ENCODE results near the gene PARD3. TPM values are rescaled to one million over a fixed set of nuclear protein-coding genes. Genes with fewer than 3 reads are reported as not detected.

PARD3 gene
- total RNA-seq, 4 donors from 2014 or later: 98.9 to 122 (median 105) TPM

- intact Hi-C loops (cut with DNase I): no loop called here
- Histone ChIP-seq H3K27me3 (no peaks in the 10 kb centered on the region), H3K27ac (replicated peaks in 1 of 4) (no peak overlapping the region), H3K4me3 (no peak overlapping the region), H3K4me1 (peaks cover 0 to 26% (median 8%) of the 10 kb centered on the region in 4 donors), H3K36me3 (no peaks in the 10 kb centered on the region), H3K9me3 (no peaks in the 10 kb centered on the region)
- DNase-seq (ENCODE audit: extremely low spot score): no peak
- no peak for TF ChIP-seq POLR2AphosphoS5 (IDR thresholded peaks at IDR 0.05)
- TF ChIP-seq, protein P1, sequence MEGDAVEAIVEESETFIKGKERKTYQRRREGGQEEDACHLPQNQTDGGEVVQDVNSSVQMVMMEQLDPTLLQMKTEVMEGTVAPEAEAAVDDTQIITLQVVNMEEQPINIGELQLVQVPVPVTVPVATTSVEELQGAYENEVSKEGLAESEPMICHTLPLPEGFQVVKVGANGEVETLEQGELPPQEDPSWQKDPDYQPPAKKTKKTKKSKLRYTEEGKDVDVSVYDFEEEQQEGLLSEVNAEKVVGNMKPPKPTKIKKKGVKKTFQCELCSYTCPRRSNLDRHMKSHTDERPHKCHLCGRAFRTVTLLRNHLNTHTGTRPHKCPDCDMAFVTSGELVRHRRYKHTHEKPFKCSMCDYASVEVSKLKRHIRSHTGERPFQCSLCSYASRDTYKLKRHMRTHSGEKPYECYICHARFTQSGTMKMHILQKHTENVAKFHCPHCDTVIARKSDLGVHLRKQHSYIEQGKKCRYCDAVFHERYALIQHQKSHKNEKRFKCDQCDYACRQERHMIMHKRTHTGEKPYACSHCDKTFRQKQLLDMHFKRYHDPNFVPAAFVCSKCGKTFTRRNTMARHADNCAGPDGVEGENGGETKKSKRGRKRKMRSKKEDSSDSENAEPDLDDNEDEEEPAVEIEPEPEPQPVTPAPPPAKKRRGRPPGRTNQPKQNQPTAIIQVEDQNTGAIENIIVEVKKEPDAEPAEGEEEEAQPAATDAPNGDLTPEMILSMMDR (IDR thresholded peaks at IDR 0.05): no peak
- no peak for TF ChIP-seq EP300 (IDR thresholded peaks at IDR 0.05)
- no peak for TF ChIP-seq POLR2A (IDR thresholded peaks at IDR 0.05; ENCODE audit: low read depth)
- WGBS: 95% methylated on average over 5 of the region's 5 CpGs
Measured at GRCh38 chr10:34681933-34682332, 133.2 kb downstream of the PARD3 start.

- Histone ChIP-seq H3K9me3 (no peaks in the 10 kb centered on the region), H3K27me3 (no peaks in the 10 kb centered on the region), H3K36me3 (no peaks in the 10 kb centered on the region), H3K27ac (replicated peaks in 1 of 4) (no peak overlapping the region), H3K4me3 (no peak overlapping the region), H3K4me1 (peaks cover 0 to 15% (median 6%) of the 10 kb centered on the region in 4 donors)
- intact Hi-C loops (cut with DNase I): no loop called here
- WGBS: 87% methylated on average over 8 of the region's 8 CpGs
- DNase-seq (ENCODE audit: extremely low spot score): no peak
- TF ChIP-seq POLR2AphosphoS5 (IDR thresholded peaks at IDR 0.05) (no peak), EP300 (IDR thresholded peaks at IDR 0.05) (no peak)
- TF ChIP-seq, protein P1 (IDR thresholded peaks at IDR 0.05): no peak
Measured at GRCh38 chr10:34679177-34679576, 135.9 kb downstream of the PARD3 start.

DNA sequence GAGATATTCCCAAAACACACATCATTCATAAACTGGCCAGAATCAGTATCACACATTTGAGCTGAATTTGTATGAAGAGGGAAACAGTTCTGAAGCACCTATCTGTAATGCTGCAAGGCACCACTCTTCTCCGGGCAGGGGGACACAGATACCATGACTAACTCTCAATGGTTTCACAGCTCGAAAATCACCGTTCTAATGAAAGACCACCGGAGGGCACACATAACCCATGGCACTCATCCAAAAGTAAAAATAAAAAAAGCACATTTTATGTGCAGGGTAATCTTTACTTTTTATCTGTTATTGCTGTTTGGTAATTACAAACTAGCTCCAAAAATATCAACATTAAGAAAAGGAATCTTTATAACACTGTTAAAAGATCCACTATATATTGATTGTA is 137.5 kb downstream of the PARD3 start:
- no peak overlapping the region for H3K27ac ChIP-seq (replicated peaks in 1 of 4)
- H3K9me3 ChIP-seq: no peaks in the 10 kb centered on the region
- TF ChIP-seq EP300 (IDR thresholded peaks at IDR 0.05) (no peak), POLR2A (IDR thresholded peaks at IDR 0.05; ENCODE audit: low read depth) (no peak)
- intact Hi-C loops (cut with DNase I): no loop called here
- H3K36me3 ChIP-seq: no peaks in the 10 kb centered on the region
- 81% methylated on average over 4 of the region's 4 CpGs for WGBS
- H3K4me1 ChIP-seq: peaks cover 0 to 22% (median 12%) of the 10 kb centered on the region in 4 donors
- no peak overlapping the region for H3K4me3 ChIP-seq
- no peak for DNase-seq (ENCODE audit: extremely low spot score)
- H3K27me3 ChIP-seq: no peaks in the 10 kb centered on the region

GRCh38 chr10:34677132-34677531 is 138.0 kb downstream of the PARD3 start:
- TF ChIP-seq, protein P1 (IDR thresholded peaks at IDR 0.05): no peak
- TF ChIP-seq POLR2AphosphoS5 (IDR thresholded peaks at IDR 0.05) (no peak), POLR2A (IDR thresholded peaks at IDR 0.05; ENCODE audit: low read depth) (no peak), EP300 (IDR thresholded peaks at IDR 0.05) (no peak)

DNA sequence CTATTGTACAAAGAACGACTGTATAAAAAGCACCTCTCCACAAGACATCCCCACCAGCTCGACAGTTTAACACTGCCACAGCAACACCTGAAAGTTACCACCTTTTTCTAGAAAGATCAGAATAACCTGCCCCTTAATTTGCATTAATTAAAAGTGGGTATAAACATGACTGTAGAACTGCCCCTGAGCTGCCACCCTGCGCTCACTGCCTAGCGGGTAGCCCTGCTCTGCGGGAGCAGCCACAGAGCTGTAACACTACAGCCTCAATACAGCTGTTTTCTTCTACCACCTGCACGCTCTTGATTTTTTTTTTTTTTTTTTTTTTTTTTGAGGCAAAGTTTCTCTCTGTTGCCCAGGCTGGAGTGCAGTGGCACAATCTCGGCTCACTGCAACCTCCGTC is 140.9 kb downstream of the PARD3 start:
- H3K4me3 ChIP-seq: no peak overlapping the region
- H3K27ac ChIP-seq (replicated peaks in 1 of 4): no peak overlapping the region
- 98% methylated on average over 8 of the region's 8 CpGs for WGBS
- no peaks in the 10 kb centered on the region for H3K27me3 ChIP-seq
- no peaks in the 10 kb centered on the region for H3K36me3 ChIP-seq
- TF ChIP-seq, protein P1 (IDR thresholded peaks at IDR 0.05): no peak
- no peak for DNase-seq (ENCODE audit: extremely low spot score)
- intact Hi-C loops (cut with DNase I): no loop called here
- peaks cover 0 to 29% (median 12%) of the 10 kb centered on the region in 4 donors for H3K4me1 ChIP-seq
- H3K9me3 ChIP-seq: no peaks in the 10 kb centered on the region

More at GRCh38 chr10:34677132-34677531, 138.0 kb downstream of the PARD3 start:
- Histone ChIP-seq H3K9me3 (no peaks in the 10 kb centered on the region), H3K4me1 (peaks cover 0 to 26% (median 12%) of the 10 kb centered on the region in 4 donors), H3K36me3 (no peaks in the 10 kb centered on the region), H3K4me3 (no peak overlapping the region), H3K27me3 (no peaks in the 10 kb centered on the region), H3K27ac (replicated peaks in 1 of 4) (no peak overlapping the region)
- no peak for DNase-seq (ENCODE audit: extremely low spot score)
- intact Hi-C loops (cut with DNase I): no loop called here
